Measurements from ENCODE around the gene CLNK.
"Not testable (repeated sequence)": the region's sequence is repeated elsewhere in the genome, so short reads cannot be mapped to it uniquely, and the experiment has no call there.

The CLNK gene

DNA sequence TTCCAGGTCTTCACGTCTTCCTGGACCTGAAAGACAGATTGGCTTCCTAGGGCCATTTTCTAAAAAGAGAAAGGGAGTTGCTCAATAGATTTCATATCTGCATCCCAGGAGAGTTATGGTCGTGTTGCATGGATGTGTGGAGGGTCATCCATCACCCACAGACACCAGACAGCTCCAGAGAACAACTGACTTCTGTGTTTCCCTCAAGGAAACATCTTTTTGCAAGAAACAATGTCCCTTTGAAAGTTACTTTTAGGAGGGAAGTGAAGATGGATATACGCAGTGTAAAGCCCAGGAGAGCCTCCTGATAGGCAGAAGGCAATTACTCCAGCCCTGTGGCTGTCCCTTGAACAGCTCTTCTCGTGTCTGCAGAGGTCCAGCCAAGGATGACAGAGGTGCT lies 108.3 kb downstream of the CLNK start:
- no peak for DNase-seq (ENCODE audit: low read depth)

DNA sequence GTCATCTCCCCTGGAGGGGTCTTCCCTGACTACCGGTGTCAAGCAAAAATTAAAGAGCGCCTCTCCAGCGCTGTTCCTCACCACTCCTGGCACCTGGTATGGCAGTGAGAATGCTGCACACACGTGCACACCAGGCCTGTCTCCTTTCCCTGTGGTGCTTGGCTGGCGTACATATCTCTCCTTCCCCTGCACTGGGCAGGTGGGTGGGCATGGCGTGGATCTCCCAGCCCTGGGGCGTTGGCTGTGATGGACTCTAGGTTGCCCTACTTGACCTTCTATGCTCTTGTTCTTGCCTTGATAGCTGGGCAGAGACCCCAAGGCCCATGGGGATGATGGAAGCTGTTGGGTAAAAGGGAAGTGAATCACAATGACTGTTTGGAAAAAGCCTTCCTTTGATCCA lies 109.2 kb downstream of the CLNK start:
- no peak for DNase-seq (ENCODE audit: low read depth)

DNA sequence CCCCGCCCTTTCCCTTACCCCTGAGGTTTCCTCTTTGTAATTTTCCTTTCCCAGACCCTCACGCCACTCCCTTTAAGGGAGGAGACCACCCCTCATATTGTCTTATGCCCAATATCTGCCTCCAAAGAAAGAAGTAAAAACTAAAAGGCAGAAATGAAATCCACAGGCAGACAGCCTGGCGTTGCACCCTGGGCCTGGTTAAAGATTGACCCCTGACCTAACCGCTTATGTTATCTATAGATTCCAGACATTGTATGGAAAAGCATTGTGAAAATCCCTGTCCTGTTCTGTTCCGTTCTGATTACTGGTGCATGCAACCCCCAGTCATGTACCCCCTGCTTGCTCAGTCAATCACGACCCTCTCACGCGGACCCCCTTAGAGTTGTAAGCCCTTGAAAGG lies 110.0 kb downstream of the CLNK start:
- not testable (repeated sequence) for DNase-seq (ENCODE audit: low read depth)

DNA sequence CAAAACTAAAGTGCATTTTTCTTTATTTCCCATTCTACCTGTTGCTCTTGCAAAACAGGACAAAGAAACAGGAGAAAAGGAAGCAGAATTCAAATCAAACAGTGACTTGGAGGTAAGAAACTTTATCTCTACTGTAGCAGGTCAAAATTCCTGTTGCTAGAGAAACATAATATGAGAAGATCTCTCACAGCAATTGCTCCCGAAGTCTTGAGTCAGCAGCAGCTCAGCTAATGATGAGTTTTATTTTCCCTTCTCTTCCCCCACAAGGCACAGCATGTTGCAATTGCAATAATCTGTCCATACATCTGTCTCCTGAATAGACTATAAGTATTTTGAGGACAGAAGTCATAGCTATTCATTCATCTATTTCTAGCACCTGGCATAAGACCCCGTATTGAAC lies 112.7 kb downstream of the CLNK start:
- DNase-seq (ENCODE audit: low read depth) = no peak

DNA sequence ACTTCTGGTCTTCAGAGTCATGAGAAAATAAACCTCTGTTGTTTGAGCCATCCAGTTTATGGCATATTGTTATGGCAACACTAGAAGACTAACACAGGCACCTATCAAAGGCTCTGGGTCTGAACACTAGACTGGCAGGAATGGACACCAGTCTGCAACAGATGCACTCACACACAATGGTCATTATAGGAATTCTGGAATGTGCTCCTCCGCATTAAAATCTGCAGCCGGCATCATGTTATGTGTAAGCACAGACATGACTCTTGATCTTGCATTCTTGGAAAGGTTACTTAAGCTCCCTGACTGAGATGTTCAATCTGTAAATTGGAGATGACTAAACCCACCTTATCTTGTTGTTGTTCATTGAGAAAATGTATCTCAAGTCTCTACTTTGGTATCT lies 115.1 kb downstream of the CLNK start:
- no peak for DNase-seq (ENCODE audit: low read depth)

DNA sequence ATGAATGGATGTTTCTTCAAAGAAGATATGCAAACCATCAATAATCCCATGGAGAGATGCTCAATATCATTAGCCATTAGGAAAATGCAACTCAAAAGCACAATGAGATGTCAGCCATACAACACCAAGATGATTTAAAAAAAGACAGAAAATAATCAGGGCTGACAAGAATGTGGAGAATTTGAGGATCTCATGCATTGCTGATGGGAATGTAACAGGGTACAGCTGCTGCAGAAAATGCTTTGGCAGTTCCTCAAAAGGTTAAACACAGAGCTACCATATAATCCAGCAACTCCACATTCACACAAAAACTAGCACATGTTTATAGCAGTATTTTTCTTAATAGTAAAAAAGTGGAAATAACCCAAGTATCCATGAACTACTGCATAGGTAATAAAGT lies 116.8 kb downstream of the CLNK start:
- DNase-seq (ENCODE audit: low read depth) = no peak

DNA sequence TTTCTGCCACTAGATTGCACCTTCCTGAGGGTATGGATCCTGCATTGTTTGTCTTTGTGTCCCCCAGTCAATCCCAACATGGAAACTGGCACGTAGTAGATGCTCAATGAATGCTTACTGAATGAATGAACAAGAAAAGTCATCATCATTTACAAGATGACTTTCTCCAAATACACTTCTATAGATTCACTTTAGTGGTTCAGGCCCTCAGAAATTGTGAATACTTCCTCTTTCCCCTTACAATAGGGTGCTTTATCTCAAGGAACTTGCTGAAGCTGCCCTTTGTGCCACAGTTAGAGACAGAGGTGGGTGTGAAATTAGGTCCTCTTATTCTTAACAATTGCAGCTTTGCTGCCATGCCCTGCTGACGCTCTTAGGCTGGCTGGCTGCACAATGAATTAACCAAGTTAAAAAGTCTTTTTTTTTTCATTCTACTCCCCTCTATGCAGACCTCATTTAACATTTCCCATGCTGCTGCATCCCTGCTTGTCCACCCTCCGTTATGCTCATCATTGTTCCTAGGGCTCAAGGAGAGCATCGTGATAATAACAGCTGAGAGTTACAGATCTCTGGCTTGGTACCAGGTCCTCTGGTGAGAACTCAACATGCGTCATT lies 119.3 kb downstream of the CLNK start:
- no peak for DNase-seq (ENCODE audit: low read depth)

DNA sequence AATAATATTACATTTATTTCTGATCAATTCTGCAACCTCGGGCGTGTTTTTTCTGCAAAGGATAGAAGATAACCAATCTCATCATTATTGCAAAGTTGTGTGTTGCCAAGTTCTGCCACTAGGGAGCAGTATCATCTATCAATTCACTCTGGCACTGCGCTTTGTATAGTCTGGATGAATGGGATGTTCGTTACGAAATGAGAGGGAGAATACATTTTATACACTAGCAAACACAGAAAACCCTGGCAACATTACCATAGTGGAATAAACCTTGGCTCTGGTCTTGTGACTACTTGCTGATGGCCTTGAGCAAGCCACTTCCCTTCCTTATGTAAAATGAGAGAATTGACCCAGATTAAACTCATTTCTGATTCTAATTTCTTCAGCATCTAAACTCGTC lies 129.9 kb downstream of the CLNK start:
- peak; percentile 8 for DNase-seq (ENCODE audit: low read depth)

DNA sequence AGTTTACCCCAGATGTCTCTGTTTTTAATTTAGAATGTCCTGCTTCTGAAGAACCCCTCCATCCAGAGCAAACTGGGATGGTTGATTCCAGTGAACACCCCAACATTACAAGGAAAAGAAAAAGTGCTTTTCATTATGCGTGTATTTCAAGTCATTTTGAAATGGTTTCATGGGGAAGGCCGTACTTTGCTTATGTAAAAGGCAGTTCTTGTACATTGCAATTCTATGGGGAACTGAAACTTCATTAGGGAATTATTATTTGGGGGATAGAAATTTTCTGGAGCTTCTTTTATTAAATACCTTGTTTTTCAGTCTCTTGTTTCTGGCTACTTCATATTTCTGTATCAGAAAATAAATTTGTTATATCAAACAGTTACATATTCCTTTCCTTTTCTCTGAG lies 130.4 kb downstream of the CLNK start:
- no peak for DNase-seq (ENCODE audit: low read depth)

DNA sequence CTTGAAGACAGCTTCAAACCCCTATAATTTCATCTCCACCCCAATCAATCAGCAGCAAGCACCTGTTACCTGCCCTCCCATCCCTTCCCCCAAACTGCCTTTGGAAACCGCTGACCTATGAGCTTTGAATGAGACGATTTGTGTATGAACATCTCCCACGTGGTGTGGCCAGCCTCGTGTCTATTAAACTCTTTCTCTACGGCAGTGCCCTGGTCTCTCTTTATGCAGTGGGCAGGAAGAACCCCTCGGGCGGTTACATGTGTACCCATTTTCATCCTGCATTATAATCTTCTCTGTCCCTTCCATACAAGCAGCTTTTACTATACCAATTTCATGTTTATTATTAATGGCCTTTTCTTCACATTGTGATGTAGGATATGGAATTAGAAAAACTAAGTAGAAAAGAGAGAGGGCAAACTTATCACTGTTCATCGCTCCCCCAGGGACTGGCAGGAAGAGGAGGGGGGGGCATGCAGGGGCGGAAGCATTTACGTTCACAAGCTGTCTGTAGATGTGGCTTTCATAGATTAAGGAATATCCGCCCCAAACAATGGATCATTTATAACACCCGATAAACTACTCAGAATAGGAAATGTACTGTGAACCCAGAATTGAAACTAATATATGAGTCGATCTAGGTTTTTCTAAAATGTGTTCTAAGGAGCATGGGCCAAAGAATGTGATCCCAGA lies 131.8 kb downstream of the CLNK start:
- DNase-seq (ENCODE audit: low read depth) = no peak

DNA sequence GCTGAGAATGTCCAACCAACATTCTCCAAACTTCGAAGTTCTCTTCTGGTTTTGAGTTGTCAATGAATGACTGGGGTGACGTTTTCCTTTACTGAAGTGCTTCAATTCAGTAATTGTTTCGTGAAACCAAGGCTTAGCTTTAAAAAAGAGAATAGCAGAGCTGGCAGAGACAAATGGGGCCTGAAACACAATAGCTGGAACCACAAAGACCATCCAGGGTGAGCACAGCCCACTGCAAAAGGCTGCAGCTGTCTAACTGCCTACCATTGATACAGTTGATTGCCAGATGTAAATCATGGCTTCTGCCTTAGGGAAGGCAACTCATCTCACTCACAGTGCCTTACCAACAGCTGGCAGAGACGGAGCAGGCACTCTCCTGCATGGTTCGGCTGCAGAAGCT lies 148.7 kb downstream of the CLNK start:
- DNase-seq (ENCODE audit: low read depth) = no peak

DNA sequence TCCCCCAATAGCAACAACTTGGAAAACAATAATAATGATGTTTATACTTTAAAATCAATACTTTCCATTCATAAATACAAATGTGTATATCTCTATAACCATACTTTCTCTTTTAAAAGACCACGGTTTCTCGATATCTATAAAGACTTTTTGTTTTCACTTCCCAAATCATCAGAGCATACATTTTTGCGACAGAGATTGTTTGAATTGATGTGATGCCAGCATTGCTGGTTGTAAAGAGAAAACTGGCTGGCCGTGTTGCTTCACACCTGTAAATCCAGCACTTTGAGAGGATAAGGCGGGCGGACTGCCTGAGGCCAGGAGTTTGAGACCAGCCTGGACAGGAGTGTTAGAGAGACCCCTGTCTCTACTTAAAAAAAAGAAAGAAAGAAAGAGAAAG lies 149.7 kb downstream of the CLNK start:
- DNase-seq (ENCODE audit: low read depth) = no peak

DNA sequence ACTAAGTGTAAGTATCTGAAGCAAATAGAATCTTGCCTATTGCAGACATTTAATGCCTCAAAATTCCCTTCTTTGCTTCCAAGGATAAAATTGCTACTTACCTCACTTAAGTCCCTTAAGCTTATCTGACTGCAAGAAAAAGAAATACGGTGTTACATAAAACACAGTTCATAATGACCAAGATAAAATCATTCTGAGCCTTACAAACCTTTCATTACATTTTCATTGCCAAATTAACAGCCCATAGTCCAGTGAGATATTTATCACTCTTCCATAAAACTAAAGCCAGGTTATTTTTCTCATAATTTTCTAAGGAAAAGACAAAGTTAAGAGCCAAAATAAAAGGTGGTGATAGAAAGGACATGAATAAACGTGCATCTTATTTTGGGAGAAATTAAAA lies 152.4 kb downstream of the CLNK start:
- DNase-seq (ENCODE audit: low read depth) = no peak

DNA sequence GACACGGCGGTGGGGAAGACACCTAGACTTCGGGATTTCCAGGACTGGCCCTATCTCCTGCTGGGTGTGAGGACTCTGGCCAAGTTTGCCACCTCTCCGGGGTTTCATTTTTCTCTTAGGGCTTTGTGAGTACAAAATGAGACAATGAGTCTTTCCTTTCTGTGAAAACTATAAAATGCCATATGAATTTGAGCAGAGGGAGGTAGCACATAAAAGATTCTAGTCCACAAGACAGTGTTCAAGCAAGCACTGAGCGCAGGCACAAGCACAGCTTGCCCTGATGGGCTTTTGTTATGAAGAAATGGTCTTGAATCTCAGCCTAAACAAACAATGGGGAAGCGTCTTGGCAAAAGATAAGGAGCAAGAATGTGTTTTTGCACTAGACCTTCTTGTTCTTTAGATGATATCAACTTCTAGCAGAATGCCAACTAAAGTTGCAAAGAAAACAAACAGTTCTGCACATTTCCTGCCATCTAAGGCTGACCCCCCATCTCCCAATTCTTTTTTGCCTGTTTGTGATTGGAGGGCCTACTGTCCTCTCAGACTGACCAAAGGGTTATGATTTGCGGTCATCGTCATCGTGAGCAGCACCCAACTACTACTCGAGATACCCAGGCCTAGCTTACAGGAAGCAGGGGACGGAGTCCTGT lies 154.3 kb downstream of the CLNK start:
- DNase-seq (ENCODE audit: low read depth) = no peak

DNA sequence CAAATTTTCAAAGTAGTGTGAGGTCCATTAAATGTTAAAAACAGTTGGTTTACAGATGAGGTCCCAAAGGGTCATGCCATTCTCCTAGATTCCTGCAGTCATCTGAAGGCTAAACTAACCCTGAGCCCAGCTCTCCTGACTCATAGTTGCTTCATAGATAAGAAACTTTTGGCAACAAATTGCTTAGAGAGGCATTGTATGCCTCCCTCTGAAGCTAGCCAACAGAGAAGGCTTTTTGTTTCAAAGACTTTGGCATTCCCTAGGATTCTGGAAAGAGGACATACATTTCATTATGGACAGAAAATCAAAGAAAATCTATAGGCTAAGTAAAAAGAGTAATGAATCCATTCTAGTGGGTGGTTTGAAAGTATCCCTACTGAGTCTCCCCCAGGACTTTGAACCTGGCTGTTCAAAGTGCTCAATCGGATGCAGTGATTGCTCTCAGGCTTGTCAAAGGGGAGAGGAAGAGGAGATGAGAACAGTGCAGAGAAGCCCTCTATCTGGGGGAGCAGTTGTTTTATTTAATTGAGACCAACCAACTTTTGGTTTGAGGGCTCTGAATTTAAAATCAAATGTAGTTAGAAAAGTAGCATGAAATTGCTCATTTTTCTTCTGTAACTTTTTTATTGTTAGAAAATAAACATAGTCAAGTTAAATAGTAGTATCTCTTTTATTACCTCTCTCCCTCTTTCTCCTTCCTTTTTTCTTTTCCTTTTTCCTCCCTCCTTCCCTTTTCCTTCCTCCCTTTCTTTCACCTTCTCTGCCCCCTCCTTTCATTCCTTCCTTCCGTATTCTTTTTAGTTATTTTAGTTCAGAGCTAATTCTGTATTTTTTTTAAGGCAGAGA lies 155.1 kb downstream of the CLNK start:
- no peak for DNase-seq (ENCODE audit: low read depth)

DNA sequence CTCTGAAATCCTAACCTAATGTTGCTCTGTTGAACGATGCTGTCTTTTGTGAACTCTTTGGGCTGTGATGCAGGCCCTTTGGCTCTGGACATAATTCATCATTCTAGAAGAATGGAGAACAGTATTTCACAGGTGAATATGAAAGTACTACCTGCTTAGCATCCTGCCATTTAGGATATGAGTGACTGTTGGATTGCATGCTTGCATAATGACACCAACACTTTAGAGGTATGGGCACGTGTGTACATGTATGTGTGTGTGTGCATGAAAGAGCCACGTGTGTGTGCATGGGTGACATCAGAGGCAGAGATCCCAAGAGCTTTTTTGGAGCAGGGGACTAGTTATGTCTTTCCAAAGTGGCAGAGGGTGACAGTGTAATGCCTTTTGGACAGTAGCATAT lies 157.1 kb downstream of the CLNK start:
- DNase-seq (ENCODE audit: low read depth) = no peak

DNA sequence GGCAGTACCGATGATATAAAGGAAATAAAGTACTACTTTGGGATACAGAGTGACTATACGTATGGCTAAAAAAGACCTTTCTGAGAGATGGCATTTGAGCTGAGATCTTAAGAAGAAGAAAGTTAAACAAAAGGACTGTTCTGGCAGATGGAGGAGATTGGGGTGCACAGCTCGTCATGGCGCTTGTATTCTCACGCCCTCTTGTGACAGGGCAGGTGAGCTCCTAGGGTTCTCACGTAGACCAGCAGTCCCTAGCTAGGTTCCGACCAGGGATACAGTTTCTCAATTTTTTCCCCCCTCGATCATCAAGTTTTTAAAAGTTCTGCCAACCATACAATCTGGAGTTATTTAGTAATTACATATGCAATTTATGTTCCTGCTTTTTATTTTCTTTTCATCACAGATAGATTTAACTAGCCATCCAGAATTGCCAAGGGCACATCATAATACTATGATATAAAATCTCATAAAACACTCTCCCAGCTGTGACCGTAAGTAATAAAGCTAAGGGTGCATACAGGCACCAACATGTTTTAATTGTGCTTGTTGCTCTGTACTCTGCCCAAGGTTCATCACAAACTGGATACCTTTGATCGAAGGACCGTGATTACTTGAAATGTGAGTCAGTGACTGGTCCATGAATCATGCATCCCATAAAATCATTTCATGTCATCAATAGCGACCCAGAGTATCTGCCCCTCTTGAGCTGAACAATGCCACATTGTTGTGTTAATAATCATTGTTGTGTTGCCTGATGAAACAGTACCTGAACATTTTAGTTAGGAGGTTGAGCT lies 157.9 kb downstream of the CLNK start:
- no peak for DNase-seq (ENCODE audit: low read depth)

DNA sequence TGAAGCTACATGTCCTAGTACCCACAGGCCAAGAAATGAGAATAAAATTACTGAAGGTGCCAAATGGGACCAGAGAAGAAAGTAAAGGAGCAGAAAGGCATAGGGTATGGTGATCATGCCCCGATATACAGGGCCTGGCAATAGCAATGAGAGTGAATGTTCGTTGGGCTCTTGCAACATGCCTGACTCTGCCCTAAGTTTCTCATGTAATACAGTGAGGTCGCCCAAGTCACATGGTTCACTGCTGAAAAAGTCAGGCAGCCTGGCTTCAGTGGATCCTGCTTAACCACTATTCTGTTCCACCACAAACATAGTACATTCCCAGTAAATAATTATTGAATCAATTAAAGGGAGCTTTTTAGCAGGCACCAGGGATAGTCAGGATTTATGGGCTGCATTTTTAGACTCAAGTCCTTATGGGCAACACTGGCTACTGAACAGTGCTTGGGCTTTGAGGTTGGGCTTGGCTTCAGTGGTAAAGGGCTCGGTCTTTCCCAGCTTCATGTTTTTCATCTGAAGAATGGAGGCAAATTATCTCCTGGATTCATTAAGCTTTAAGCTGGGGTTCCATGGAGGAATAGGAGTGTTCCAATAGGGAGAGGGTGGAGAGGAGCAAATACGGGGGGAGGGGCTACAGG lies 160.3 kb downstream of the CLNK start:
- no peak for DNase-seq (ENCODE audit: low read depth)

DNA sequence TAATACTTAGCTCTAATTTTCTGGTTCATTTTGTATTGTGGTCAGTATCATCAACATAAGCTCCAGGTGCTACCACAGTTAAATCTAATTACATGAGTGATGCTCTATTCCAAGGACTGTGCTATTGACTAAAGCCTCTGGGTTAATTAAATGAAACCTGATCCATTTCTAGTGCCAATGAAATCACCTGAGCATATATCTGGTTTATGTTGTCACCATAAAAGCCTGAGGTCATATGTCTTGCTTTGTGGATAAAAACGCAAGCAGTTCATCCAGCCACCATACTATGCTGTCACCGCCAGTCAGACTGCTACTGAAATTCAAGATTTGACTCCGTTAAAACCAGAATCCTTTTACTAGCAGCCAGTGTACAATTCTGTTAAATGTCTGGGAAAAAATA lies 163.1 kb downstream of the CLNK start:
- no peak for DNase-seq (ENCODE audit: low read depth)

DNA sequence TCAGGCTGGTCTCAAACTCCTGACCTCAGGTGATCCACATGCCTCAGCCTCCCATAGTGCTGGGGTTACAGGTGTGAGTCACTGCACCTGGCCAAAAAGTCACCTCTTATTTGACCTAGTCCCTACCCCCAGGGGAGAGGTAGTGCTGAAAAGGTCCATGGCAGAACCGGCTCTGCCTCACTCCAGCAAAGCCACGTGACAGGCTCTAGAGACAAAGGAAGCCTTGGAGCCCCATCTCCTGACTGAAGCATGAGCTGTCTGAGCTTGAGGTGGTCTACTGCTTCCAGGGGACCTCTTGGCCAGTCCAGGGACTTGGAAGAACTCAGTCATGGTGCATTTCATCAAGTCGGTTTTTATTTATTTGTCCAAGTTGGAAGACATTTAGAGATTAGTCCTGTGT lies 174.8 kb downstream of the CLNK start:
- DNase-seq (ENCODE audit: low read depth) = no peak

DNA sequence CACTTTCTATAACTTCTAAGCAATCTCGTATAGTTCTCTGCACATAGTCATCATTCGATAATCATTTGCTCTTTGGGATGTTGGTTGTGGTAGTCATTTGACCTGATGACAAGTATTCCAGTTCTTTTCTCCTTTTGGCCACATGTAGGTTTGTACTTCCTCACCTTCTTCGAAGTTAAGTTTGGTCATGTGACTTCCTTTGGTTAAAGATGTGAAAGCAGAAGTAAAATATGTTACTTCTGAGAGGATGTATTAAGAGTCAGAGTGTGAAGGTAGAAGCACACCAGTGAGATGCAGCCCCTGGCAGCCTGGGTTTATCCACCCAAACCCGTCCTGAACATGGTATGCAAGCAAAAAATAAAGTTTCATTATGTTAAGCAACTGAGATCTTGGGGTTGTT lies 178.5 kb downstream of the CLNK start:
- DNase-seq (ENCODE audit: low read depth) = no peak
